SIG-M5 treated with dmso at 0.1 percent for 504 hours (cell line): Measurements from ENCODE around the gene SALL1.

Source experiments
- DNase-seq: peaks from one replicate; lab custom pipeline; 2025; ENCODE audit not compliant: unreplicated experiment; lab: John Stamatoyannopoulos, UW

SALL1 gene

GRCh38 chr16:51143196-51143977 is 7.7 kb downstream of the SALL1 start:
- DNase-seq, result no peak

DNA sequence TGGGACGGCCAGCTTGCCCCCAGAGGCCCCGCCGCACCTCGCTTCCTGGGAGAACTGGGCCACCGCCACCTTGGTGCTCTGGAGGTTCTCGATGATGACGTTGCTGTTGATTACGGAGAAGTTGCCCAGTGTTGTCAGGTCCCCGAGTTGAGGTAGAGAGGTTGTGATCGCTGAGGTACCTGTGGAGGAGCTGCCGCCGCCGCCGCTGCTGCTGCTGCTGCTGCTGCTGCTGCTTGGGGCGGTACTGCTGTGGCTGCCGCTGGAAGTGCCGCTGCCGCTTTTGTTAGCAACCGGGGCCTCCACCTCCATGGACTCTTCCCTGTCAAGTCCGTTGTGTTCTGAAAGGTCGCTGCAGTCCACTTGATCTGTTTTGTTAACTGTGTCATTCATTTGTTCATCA is 9.5 kb downstream of the SALL1 start:
- DNase-seq, result no peak

GRCh38 chr16:51141106-51141505 is 10.0 kb downstream of the SALL1 start:
- DNase-seq, result no peak

DNA sequence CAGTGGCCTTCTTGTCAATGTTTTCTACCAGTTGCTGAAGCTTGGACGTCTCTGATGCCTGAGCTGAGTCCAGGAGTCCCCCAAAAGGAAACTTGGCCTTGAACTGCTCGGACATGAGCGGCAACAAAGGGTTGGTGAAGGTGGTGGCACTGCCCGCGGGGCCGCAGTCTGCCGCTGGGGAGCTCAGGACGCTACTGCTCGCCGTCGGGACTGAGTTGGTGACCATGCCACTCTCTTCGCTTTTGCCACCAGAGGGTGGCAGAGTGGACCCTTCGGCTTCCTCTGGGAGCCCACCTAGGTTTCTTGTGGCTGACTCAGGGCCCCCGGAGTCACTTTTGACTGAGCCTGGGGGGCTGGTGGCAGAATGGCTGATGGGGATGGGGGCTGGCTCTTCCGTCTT is 11.0 kb downstream of the SALL1 start:
- DNase-seq, result no peak

DNA sequence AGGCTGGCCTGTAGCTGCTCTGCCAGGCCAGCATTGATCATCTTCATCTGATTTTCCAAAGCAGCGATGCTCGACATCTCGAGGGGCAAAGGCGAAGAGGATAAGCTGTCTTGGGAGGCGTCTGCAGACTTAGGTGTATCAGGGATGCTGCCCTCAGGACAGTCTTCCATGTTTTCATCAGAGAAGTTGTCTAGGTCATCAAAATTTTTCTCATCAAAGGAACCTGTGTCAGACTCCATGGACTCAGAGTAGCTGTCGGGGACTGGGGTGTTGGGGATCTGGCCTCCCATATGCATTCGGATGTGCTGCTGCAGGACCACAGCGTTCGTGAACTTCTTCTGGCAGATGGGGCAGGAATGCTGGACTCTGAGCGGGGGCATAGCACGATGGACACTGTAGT is 11.5 kb downstream of the SALL1 start:
- DNase-seq, result no peak

- no peak for DNase-seq
Observed at GRCh38 chr16:51138178-51138577, 12.9 kb downstream of the SALL1 start.

DNA sequence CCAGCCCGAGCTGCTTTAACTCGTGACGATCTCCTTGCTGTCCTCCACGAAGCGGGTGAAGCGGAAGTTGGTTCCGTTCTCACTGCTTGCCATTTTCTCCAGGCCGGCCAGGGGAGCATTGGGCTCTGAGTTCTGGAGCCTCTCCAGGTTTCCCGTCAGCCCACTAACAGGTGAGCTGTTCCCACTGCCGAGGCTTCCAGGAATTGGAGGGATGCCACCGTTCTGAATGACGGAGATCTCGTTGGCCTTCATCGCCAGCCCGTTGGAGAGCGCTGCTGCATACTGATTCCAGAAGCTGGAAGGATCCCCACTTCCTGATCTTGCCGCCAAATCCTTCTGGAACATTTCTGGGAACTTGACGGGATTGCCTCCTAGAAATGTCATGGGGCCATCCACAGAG is 14.0 kb downstream of the SALL1 start:
- DNase-seq, result no peak

DNA sequence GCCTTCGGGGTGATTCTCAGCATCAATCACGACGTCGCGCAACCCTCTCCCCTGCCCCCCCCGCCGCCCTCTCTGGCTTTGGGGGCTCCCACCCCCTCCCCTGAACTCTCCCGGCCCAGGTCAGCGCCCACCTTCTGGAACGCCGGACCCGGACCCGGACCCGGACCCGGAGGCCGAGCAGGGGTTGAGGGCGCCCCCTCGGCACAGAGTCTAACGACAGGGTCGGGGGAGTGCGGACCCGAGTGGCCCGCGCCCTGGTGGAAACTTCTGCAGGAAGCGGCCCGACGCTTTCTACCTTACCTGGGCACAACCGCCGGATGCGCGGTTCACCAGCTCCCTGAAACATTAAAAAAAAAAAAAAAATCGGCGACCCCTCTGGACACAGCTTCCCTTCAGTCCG is 16.2 kb downstream of the SALL1 start:
- no peak for DNase-seq

- DNase-seq, result no peak
Observed at GRCh38 chr16:51134269-51134812, 16.7 kb downstream of the SALL1 start.

DNA sequence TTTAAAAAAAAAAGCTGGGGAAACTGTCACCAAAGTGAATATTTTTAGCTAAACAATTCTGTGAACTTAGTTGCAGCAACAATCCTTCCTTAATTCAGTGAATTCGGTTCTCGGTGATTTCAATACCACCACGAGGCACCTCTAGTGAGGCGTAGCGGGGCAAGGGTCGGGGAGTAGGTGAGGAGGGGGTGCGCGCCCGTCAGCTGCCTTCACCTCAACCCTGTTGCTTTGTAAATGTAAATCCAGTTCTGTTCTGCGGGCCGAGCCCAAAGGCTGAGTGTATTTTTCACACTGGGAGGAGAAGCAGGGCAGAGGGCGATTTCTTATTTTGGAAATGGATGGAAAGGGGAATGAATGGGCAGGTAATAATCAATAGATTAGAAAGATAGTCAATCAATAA is 17.4 kb downstream of the SALL1 start:
- no peak for DNase-seq

- DNase-seq, result no peak
Observed at GRCh38 chr16:51133183-51133582, 17.9 kb downstream of the SALL1 start.

GRCh38 chr16:51132490-51133115 is 18.5 kb downstream of the SALL1 start:
- DNase-seq, result no peak

DNA sequence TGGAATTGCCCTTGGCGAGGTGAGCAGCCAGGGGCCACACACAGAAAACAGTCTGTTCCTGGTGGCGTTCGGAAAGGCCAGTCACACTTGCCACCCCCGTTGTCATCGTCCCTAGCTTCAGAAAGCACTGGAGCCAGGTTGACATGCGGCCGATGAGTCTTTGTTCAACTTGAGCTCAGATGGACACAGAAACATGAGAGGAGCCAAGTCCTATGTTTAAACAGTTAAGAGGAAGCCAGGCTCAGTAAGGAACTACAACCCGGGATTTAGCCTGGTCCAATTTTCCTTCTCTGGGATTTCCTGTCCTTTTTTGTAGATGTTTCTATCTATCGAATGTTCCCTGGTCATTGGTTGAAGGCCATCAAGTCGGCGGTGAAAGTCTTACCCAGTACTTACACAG is 19.5 kb downstream of the SALL1 start:
- no peak for DNase-seq

- no peak for DNase-seq
Observed at GRCh38 chr16:51129105-51129504, 22.0 kb downstream of the SALL1 start.

DNA sequence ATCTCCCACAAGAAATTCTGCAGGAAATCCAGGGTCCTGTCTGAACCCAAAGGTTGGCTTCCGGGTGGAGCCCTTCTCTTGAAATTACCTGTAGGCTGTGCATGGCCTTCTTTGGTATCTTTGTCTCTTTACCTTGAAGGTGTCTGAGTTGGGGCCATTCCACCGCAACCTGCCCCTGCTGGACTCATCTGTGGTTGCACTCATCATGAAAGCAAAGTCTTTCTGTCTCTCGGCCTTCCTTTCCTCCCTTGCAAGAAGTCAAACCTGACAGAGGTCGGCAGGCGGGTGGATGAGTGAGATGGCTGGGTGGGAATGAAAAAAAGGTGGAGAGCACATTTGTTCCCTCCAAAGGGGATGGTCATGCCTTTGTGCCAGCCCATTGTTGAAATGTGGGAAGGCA is 25.1 kb downstream of the SALL1 start:
- DNase-seq, result no peak

GRCh38 chr16:51124896-51125295 is 26.2 kb downstream of the SALL1 start:
- no peak for DNase-seq

DNA sequence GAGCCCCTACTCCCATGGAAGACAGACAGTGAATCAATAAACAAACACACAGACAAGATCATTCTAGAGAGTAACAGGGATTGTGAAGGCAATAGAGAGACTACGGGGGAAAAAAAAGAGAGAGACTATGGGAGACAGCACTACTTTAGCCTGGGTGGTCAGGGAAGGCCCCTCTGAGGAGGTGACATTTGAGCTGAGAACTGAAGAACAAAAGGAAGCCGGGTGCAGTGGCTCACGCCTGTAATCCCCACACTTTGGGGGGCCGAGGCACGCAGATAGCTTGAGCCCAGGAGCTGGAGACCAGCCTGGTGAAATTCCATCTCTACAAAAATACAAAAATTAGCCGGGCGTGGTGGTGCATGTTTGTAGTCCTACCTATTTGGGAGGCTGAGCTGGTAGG is 29.2 kb downstream of the SALL1 start:
- no peak for DNase-seq

- no peak for DNase-seq
Observed at GRCh38 chr16:51120730-51121347, 30.2 kb downstream of the SALL1 start.

- no peak for DNase-seq
Observed at GRCh38 chr16:51119973-51120729, 30.9 kb downstream of the SALL1 start.

DNA sequence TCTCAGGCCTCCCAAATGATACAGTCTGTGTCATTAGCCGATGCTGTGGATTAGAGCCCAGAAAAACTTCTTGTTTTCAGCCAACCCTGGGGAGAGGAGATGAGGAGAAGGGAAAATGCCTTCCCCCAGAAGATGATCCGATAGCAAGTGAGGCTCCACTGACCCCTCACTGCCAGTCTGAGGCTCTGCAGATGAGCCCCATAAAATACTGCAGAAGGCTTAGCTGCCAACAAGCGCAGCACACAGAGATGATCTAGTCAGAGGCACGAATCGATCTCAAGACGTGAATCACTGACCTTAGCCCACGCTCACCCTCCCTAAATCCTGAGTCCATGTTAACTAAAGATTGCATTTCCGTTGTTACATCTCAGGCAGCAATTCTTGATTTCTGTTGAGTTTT is 31.5 kb downstream of the SALL1 start:
- DNase-seq, result no peak

DNA sequence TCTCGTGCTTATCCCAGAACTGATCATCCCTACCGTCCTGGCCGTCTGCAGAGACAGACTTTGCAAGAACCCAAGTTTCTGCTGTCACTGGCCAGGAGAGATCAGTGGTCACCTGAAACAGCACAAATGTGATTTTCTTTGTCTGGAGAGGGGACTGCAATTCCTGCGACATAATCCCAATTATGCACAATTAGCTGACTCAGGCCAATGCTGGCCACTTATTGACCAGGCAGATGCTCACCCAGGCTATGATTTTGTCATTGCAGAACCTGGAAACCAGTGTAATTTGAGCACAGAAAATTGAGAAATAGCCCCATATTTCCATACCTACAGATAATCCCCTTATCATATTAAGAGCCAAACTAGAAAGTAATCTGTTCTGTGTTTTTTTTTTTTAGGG is 34.7 kb downstream of the SALL1 start:
- DNase-seq, result no peak
